GM12891 (cell line): Measurements from ENCODE around the gene TFCP2L1.

Experiments
- POLR2A ChIP-seq: IDR thresholded peaks from 2 replicates; pipeline ENCODE4 v1.6.1; 2011; ENCODE audit warnings: low read depth, low read length, control low read depth
- POLR2AphosphoS5 ChIP-seq: IDR thresholded peaks from 2 replicates; pipeline ENCODE4 v1.6.1; 2011; ENCODE audit warnings: low read depth, low read length, control low read depth
- POU2F2 ChIP-seq: IDR thresholded peaks from 2 replicates; pipeline ENCODE4 v1.6.1; 2011; ENCODE audit warnings: low read depth, mild to moderate bottlenecking, control low read depth, low read length, moderate library complexity
- TAF1 ChIP-seq: IDR thresholded peaks from 2 replicates; pipeline ENCODE4 v1.6.1; 2011; ENCODE audit warnings: low read depth, low read length, control low read depth

GRCh38 chr2:121257480-121257840 is 27.5 kb downstream of the TFCP2L1 start:
- no peak for TF ChIP-seq POLR2A
- TF ChIP-seq TAF1: no peak
- TF ChIP-seq POU2F2: no peak
- TF ChIP-seq POLR2AphosphoS5: no peak
